Esophagus muscularis mucosa (tissue), 3 donors: ENCODE data around the gene UBR3.

Experiments
- POLR2AphosphoS5 ChIP-seq, 2 donors: sonication (generic); formaldehyde crosslinking; IDR thresholded peaks; one replicate each; pipeline ENCODE4 v1.6.1; 2017; ENCODE audit warnings: antibody characterized with exemption in 2 of 2
- TF ChIP-seq, protein P1 (sequence below), 3 experiments: fragments of 200-600 bp in 2 of 3; fragments of 450-650 bp in 1 of 3; sonication (generic) in 2 of 3; IDR thresholded peaks; one replicate each; pipeline ENCODE4 v1.5.1; 2017 to 2019; ENCODE audit warnings: antibody characterized with exemption in 3 of 3, mild to moderate bottlenecking in 2 of 3, moderate library complexity in 1 of 3

GRCh38 chr2:169840747-169841142, 13.5 kb downstream of the UBR3 start:
- TF ChIP-seq, protein P1, sequence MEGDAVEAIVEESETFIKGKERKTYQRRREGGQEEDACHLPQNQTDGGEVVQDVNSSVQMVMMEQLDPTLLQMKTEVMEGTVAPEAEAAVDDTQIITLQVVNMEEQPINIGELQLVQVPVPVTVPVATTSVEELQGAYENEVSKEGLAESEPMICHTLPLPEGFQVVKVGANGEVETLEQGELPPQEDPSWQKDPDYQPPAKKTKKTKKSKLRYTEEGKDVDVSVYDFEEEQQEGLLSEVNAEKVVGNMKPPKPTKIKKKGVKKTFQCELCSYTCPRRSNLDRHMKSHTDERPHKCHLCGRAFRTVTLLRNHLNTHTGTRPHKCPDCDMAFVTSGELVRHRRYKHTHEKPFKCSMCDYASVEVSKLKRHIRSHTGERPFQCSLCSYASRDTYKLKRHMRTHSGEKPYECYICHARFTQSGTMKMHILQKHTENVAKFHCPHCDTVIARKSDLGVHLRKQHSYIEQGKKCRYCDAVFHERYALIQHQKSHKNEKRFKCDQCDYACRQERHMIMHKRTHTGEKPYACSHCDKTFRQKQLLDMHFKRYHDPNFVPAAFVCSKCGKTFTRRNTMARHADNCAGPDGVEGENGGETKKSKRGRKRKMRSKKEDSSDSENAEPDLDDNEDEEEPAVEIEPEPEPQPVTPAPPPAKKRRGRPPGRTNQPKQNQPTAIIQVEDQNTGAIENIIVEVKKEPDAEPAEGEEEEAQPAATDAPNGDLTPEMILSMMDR (IDR thresholded peaks at IDR 0.05): no peak
- no peak for TF ChIP-seq POLR2AphosphoS5 (IDR thresholded peaks at IDR 0.05)
